HFFc6 (cell line): ENCODE results near the gene SDF2. TPM values are rescaled to one million over a fixed set of nuclear protein-coding genes. Genes with fewer than 3 reads are reported as not detected.

ENCODE experiments used
- DNase-seq: peaks from one replicate; pipeline ENCODE4 v3.0.0-alpha.2; 2018
- H3K27ac Mint-ChIP-seq: 2 replicates; pipeline ENCODE4 v1.8.0; 2020; ENCODE audit warnings: mild to moderate bottlenecking, mixed read lengths
- H3K27me3 Mint-ChIP-seq: 2 replicates; pipeline ENCODE4 v1.8.0; 2021; ENCODE audit warnings: mild to moderate bottlenecking, moderate library complexity, mixed read lengths; ENCODE audit not compliant: insufficient read depth
- H3K36me3 Mint-ChIP-seq: 2 replicates; pipeline ENCODE4 v1.8.0; 2021; ENCODE audit warnings: low read depth, mixed read lengths
- H3K4me1 Mint-ChIP-seq: 2 replicates; pipeline ENCODE4 v1.8.0; 2020; ENCODE audit warnings: low read depth, mixed read lengths
- H3K4me3 Mint-ChIP-seq: 2 replicates; pipeline ENCODE4 v1.8.0; 2020; ENCODE audit warnings: mild to moderate bottlenecking, moderate library complexity, mixed read lengths
- H3K9me3 Mint-ChIP-seq: 2 replicates; pipeline ENCODE4 v1.8.0; 2020; ENCODE audit warnings: mild to moderate bottlenecking, mixed read lengths
- CTCF ChIP-seq: fragments of 200-600 bp; sonication (generic); IDR thresholded peaks from 2 replicates; pipeline ENCODE4 v1.5.0; 2021; ENCODE audit warnings: antibody characterized with exemption, mild to moderate bottlenecking
- total RNA-seq, 6 experiments: library from RNA; stranded (reverse); fragmentation: NEBNext Ultra II Directional; extraction: Animal tissue kit (Norgen Biotek cat#: 25700); gene quantifications; 2 replicates in 1 of 6; 3 replicates in 5 of 6; pipeline ENCODE4 v1.2.3, GENCODE V29; 2021

The SDF2 gene
- total RNA-seq, 6 experiments from 2014 or later = 65.8 to 96.8 (median 71.5) TPM

- Mint-ChIP-seq H3K4me1 (peaks cover 5% of the 10 kb centered on the region), H3K36me3 (peaks cover 18% of the 10 kb centered on the region), H3K9me3 (no peaks in the 10 kb centered on the region), H3K27ac (peak overlapping the region; percentile 62), H3K27me3 (peaks cover 1% of the 10 kb centered on the region; the same call in 1 of the 2 replicates), H3K4me3 (no peak overlapping the region)
- no peak for TF ChIP-seq CTCF
- DNase-seq = no peak
Observed at GRCh38 chr17:28705728-28706334, 44.1 kb upstream of the SDF2 start.

GRCh38 chr17:28705074-28705659 lies 43.5 kb upstream of the SDF2 start:
- H3K36me3 Mint-ChIP-seq = peaks cover 22% of the 10 kb centered on the region
- H3K27me3 Mint-ChIP-seq = no peaks in the 10 kb centered on the region; the same call in 1 of the 2 replicates
- DNase-seq = no peak
- TF ChIP-seq CTCF = no peak
- H3K4me1 Mint-ChIP-seq = no peaks in the 10 kb centered on the region
- H3K4me3 Mint-ChIP-seq = no peak overlapping the region
- H3K9me3 Mint-ChIP-seq = no peaks in the 10 kb centered on the region
- peak overlapping the region; percentile 62 for H3K27ac Mint-ChIP-seq

- no peaks in the 10 kb centered on the region for H3K9me3 Mint-ChIP-seq
- H3K36me3 Mint-ChIP-seq = peaks cover 22% of the 10 kb centered on the region
- no peak for DNase-seq
- H3K4me3 Mint-ChIP-seq = no peak overlapping the region
- H3K4me1 Mint-ChIP-seq = no peaks in the 10 kb centered on the region
- no peaks in the 10 kb centered on the region; the same call in 1 of the 2 replicates for H3K27me3 Mint-ChIP-seq
- TF ChIP-seq CTCF = no peak
- H3K27ac Mint-ChIP-seq = no peak overlapping the region
Observed at GRCh38 chr17:28704219-28704858, 42.6 kb upstream of the SDF2 start.

- H3K4me3 Mint-ChIP-seq = no peak overlapping the region
- H3K4me1 Mint-ChIP-seq = no peaks in the 10 kb centered on the region
- no peaks in the 10 kb centered on the region for H3K9me3 Mint-ChIP-seq
- H3K27ac Mint-ChIP-seq = no peak overlapping the region
- H3K36me3 Mint-ChIP-seq = peaks cover 22% of the 10 kb centered on the region
- DNase-seq = no peak
- no peak for TF ChIP-seq CTCF
- no peaks in the 10 kb centered on the region; the same call in 1 of the 2 replicates for H3K27me3 Mint-ChIP-seq
Observed at GRCh38 chr17:28703552-28704218, 42.0 kb upstream of the SDF2 start.

GRCh38 chr17:28702752-28703150 lies 41.0 kb upstream of the SDF2 start:
- DNase-seq = no peak
- H3K9me3 Mint-ChIP-seq = no peaks in the 10 kb centered on the region
- TF ChIP-seq CTCF = no peak
- H3K4me3 Mint-ChIP-seq = no peak overlapping the region
- H3K4me1 Mint-ChIP-seq = no peaks in the 10 kb centered on the region
- H3K27ac Mint-ChIP-seq = no peak overlapping the region
- H3K27me3 Mint-ChIP-seq = no peaks in the 10 kb centered on the region; the same call in 1 of the 2 replicates
- peaks cover 22% of the 10 kb centered on the region for H3K36me3 Mint-ChIP-seq
